ENCODE results near the gene ZNF419.
A peak's percentile ranks its signal among the peaks of the same experiment; 100 is the strongest.
"Not testable (repeated sequence)": the region's sequence is repeated elsewhere in the genome, so short reads cannot be mapped to it uniquely, and the experiment has no call there.

The ZNF419 gene

DNA sequence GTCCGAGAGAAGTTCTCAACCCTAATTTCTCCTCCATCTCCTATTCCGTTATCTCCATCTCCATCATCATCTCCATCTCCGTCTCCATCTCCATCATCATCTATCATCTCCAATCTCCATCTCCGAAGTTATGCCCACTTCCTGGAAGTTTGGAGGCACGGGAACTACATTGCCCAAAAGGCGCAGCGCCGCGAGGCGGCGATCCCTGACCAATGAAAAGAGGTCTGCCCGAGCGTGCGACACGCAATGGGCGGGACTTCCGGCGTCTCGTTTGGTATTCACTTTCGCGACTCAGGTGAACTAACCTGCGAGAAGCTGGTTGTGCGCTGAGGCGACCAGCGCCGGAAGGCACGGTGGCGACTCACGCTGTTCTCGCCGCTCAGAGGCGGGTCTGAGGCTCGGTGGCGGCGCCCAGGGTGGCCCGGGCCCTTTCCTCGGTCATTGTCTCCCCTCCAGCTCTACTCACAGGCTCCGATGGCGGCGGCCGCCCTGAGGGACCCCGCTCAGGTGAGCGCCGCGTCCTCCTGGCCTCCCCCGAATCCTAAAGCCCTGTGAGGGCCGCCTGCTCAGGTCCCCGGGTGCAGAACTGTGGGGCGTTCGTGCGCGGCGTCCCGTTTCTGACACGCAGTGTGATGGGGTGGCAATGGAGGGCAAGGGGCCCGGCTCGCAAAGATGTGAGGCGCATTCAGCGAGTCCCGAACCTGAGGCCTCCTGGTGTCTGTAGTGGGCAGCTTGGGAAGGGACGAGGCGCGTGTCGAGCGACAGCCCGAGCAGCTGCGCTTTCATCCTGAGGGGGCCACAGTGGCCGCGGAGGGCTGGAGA, at the start of gene ZNF419:
Gene ZNF419, plus strand, starts transcription at position 274 of the 822 bp plus-strand sequence. Its CDS starts 201 bp downstream, at position 475.
- DNase-seq: peak; percentile 82

DNA sequence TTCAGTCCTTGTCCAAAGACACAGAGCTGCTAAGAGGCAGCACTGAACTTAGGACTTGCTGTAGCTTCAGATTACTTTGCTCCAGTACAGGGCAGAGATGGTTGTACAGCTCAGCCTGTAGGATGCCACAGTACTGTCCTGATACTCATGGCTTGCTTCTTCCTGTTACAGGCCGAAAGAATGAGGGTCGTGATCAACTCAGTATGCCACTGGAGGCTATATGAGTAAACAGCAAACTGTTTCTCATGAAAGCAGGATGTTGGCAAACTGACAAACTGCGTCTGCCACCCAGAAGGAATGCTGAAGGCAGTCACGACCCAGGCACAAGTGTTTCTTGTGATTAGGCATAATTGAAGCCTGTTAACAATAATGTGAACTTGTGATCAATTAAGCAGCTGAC, 49.6 kb upstream of the ZNF419 start:
- no peak for DNase-seq

DNA sequence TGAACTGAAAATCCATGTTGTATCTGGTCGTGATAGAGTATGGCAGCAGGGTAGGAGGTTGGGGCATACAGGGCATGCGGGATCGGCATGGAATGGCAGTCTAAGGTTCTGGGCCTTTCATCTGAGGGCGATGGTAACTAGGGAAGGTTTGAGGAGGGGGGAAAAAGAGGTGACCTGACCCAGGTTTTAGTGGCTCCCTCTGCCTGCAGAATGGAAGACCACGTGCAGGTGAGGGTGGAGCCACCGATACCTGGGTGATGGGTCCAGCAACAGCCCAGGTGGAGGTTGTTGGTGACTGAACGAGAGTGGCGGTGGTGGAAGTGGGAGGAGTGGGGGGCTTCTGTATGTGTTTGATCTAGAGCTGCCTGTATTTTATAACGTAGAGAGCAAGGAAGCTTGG, 48.6 kb upstream of the ZNF419 start:
- DNase-seq: no peak

DNA sequence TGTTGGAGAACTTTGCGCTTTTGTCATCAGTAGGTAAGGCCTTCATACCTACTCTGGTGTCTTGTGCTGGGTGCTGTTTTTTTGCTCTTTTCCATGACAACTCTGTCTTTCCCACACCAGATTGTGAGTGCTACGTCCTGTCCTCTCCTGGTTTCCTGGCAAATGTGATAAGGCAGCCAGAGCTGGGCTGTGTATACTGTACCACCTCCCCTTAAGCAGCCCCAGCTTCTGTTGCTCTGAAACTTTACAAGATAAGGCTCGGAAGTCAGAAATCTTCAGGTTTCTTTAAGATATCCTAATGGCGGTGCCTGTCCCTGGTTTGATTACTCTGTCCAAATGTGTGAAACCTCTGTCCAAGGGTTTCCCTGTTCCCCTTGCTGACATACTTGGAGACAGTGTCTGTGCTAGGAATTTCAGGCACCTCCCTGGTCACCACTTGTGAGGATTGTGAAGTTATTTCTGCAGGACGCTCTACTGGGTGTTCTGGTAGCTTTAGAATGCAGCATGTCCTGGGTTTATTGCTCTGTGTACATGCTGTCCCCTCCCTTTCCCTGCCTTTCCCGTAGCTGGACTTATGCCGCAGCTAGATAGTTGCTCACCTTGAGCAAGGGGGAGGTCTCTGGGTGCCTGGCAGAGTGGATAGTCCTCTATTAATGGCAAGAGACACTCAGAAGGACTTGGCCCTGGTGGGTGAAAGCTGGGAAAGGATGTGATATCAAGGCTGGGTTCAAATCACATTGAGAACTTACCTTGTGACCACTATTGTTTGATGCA, 45.4 kb upstream of the ZNF419 start:
- DNase-seq: no peak

DNA sequence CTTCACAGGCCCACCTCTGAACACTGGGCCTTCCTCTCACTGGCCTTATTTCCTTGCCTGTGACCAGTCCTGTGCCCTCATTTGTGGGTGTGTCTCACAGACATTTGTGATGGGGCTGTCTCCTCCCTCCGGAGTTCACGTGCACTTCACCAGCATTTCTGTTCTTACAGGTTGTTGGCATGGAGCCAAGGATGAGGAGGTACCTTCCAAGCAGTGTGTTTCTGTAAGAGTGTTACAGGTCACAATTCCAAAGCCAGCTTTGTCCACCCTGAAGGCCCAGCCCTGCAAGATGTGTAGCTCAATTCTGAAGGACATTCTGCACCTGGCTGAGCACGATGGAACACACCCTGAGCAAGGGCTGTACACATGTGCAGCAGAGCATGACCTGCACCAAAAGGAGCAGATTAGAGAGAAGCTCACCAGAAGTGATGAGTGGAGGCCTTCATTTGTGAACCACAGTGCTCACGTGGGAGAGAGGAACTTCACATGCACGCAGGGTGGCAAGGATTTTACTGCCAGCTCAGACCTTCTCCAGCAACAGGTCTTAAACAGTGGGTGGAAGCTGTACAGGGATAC, 44.3 kb upstream of the ZNF419 start:
- DNase-seq: no peak

DNA sequence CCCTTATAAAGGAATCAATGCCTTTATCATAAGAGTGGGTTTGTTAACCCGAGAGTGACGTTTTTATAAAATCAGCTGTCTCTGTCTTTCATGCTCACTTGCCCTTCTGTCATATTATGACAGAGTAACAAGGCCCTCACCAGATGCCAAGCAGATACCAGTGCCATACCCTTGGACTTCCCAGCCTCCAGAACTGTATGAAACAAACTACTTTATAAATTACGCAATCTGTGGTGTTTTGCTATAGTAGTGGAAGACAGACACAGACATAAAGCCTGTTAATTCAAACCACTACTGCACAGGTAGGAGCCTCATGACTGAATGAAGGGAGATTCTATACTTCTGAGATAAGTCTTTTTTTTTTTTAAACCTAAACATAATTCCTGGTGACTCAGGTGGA, 35.2 kb upstream of the ZNF419 start:
- no peak for DNase-seq

DNA sequence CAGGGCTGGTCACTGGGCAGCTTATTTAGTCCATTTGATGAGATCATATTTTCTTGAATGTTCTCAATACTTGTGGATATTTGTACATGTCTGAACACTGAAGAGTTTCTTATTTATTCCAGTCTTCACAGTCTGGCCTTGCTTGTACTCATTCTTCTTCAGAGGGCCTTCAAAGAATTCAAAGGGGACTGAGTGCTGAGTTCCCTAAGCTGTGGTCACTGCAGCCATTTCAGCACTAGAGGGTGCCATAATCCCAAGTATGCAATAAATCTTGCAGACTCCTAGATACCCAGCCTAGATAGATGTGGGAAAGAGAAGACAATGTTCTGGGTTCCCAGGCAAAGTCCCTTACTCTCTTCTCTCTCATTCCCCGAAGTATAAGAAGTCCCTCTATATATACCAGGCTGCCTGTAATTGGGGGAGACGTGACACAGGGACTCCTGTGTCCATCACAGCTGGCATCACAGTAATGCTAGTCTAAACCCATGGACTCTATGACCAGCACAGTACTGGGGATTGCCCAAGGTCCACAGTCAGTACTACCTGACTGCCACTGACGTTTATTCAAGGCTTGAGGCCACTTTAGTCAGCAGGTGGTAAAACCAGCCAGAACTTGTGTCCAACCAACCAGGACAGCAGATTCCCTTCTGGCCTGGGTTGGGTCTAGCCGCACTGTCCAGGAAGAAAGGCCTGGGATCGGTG, 21.7 kb upstream of the ZNF419 start:
- no peak for DNase-seq

DNA sequence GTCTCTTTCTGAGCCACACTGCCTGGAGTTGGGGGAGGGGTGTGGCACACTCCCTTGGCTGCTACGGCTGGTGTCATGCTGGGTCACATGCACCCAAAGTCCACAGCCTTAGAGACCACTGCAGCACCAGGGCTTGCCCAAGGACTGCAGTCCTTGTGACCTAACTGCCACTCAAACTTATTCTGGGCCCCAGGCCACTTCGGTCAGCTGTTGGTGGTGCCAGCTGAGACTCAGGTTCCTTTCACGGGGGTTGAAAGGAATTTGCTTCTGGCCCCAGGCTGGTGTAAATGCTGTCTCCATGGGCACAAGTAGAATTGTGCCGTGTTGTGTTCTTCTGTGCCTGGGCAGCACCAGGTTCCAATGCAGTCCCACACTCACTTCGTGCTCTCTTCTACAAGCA, 21.1 kb upstream of the ZNF419 start:
- no peak for DNase-seq

DNA sequence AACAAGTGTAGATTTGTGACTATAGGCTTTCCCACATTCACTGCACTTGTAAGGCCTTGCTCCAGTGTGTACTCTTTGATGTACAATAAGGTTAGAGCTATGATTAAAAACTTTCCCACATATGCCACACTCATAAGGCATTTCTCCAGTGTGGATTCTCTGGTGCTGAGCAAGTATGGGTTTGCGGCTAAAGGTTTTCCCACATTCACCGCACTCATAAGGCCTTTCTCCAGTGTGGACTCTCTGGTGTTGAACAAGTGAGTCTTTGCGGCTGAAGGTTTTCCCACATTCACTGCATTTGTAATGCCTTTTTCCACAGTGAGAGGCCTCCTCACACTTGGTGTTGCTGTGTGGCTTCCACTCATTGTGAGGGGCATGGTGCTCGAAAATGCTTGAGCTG, 13.9 kb upstream of the ZNF419 start:
- no peak for DNase-seq

DNA sequence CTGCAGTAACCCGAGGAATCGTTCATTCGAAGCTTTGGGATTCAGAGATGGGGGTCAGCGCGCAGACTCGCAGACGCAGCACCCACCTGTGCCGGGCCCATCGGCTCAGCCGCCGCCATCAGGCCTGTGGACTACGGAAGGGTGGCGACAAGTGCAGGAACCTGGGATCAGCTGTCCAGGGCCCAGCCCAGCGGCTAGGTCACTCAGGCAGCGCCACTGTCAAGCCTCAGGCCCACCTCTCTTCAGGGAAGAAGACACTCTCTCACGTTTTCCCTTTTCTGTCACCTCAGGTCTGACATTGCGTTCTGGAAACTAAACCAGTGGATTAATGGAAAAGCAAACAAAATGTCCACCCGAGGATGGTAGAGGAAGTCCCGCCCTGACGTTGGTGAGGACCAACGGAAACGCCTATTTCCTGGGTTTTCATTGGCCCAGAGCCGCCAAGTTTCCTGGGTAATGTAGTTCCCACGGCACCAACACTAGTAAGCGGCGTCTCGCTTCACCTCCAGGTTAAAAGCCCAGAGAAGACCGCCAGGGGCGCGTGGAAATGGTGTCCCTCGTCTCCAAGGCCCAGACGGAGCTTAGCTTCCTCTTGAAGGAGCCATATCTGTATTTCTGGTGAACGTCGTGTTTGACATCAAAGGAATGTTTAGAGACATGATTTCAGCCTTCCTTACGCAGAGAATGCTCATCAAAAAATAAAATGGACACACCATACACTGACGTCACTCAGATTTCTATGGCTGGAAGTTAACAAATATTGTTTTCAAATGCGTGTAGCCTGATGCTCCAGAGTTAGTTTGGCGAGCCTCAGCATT, 10.2 kb upstream of the ZNF419 start, which contains the start of gene ZNF772:
Gene ZNF772, minus strand, starts transcription at position 376 of the 818 bp plus-strand sequence. Its CDS starts 257 bp downstream, at position 119.
- peak; percentile 91 for DNase-seq

DNA sequence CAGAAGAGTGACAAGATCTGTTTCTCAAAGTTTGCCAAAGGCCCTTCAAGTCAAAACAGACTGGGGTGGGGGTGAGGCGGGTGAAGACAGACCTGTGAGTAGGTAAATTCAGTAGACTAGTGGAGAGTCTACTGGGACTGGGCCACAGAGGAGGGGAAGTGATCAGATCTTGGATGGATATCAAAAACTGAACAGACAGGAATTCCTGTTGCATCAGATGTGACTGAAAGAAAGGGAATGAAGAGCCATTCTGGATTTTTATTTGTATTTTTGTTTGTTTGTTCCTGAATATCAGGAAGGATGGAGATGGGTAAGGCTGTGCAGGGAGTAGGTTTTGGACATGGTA, 722 bp downstream of the ZNF419 start:
- not testable (repeated sequence) for DNase-seq

DNA sequence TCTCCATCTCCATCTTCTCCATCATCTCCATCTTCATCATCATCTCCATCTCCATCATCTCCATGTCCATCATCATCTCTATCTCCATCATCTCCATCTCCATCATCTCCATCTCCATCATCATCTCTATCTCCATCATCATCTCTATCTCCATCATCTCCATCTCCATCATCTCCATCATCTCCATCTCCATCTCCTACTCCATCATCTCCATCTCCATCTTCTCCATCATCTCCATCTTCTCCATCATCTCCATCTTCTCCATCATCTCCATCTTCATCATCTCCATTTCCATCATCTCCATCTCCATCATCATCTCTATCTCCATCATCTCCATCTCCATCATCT, 11.8 kb downstream of the ZNF419 start:
- not testable (repeated sequence) for DNase-seq

DNA sequence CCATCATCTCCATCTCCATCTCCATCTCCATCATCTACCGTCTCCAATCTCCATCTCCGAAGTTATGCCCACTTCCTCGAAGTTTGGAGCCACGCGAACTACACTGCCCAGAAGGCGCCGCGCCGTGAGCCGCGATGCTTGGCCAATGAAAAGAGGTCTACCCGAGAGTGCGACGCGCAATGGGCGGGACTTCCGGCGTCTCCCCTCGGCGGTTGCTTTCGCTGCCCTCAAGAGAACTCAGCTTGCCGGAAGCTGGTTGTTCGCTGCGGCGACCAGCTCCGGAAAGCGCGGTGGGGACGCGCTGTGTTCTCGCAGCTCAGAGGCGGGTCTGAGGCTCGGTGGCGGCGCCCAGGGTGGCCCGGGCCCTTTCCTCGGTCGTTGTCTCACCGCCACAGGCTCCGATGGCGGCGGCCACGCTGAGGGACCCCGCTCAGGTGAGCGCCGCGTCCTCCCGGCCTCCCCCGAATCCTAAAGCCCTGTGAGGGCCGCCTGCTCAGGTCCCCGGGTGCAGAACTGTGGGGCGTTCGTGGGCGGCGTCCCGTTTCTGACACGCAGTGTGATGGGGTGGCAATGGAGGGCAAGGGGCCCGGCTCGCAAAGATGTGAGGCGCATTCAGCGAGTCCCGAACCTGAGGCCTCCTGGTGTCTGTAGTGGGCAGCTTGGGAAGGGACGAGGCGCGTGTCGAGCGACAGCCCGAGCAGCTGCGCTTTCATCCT, 12.3 kb downstream of the ZNF419 start, which contains the start of gene ZNF773:
Gene ZNF773, plus strand, starts transcription at position 259 of the 716 bp plus-strand sequence. Its CDS starts 143 bp downstream, at position 402.
- DNase-seq: peak; percentile 83

DNA sequence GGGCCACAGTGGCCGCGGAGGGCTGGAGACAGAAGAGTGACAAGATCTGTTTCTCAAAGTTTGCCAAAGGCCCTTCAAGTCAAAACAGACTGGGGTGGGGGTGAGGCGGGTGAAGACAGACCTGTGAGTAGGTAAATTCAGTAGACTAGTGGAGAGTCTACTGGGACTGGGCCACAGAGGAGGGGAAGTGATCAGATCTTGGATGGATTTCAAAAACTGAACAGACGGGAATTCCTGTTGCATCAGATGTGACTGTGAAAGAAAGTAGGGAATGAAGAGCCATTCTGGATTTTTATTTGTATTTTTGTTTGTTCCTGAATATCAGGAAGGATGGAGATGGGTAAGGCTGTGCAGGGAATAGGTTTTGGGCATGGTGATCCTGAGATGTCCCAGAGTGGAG, 12.8 kb downstream of the ZNF419 start:
- DNase-seq: not testable (repeated sequence)

DNA sequence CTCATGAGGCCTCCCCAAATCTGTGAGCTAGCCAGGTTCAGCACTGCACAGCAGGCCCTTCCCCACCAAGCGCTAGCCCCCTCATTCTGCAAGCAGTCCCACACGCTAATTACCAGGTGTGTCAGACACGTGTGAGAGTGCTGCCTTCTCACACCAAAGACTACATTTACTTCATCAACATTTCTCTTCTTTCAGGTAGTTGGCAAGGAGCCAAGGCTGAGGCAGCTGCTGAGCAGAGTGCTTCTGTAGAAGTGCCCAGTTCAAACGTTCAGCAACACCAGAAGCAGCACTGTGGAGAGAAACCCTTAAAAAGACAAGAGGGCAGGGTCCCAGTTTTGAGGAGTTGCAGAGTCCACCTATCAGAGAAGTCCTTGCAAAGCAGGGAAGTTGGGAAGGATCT, 18.6 kb downstream of the ZNF419 start:
- no peak for DNase-seq

DNA sequence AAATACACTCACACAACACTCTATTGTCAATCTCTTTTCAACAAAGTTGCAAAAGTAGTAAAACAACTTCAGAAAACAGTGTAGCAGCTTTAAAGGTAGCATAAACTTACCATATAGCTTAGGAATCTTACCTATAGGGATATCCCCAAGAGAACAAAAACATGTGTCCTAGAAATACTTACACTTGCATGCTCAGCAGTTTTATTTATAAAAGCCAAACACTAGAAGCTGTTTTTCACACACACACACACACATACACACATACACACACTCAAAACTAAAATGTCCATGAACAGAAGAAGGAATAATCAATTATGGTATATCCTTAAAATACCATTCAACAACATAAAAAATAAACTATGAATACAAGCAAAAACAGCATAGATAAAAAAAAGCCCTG, 23.9 kb downstream of the ZNF419 start:
- no peak for DNase-seq

DNA sequence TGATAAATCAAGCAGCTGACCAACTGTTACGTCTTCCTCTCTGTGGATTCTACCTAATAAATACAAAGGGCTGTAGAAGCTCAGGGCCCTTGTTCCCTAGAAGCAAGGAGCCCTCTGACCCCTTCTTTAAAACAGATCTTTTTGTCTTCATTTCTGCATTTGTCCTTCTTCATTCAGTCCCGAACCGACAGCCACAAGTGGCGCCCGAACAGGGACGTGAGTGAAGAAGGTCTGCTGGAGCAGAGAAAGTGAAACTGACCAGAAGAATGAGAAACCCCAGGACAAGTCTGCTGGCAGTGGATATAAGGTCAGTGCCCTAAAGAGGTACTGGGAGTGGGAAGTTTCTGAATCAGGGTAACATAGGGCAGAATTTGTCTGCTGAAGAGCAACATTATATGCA, 25.3 kb downstream of the ZNF419 start:
- DNase-seq: no peak

DNA sequence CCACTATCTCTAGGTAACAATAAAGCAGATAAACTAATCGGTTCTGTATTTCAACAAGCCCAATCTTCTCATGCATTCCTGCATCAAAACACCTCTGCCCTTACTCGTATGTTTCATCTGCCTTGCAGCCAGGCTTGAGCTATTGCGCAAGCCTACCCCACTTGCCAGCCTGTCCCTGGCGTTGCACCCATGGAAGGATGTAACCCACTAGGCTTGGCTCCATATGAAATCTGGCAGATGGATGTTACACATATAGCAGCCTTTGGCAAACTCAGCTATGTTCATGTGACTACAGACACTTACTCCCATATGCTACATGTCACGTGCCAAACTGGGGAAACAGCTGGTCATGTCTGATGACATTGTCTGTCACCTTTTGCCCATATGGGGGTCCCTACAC, 27.7 kb downstream of the ZNF419 start:
- no peak for DNase-seq

DNA sequence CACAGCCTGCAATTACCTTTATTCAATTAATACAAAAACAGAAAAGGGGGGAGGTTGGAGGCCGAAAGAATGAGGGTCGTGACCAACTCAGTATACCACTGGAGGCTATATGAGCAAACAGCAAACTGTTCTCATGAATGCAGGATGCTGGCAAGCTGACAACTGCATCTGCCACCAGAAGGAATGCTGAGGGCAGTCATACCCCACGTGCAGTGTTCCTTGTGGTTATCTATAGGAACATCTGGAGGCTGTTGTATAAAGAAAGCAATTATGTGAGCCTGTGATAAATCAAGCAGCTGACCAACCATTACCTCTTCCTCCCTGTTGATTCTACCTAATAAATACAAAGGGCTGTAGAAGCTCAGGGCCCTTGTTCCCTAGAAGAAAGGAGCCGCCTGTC, 30.5 kb downstream of the ZNF419 start:
- DNase-seq: not testable (repeated sequence)

DNA sequence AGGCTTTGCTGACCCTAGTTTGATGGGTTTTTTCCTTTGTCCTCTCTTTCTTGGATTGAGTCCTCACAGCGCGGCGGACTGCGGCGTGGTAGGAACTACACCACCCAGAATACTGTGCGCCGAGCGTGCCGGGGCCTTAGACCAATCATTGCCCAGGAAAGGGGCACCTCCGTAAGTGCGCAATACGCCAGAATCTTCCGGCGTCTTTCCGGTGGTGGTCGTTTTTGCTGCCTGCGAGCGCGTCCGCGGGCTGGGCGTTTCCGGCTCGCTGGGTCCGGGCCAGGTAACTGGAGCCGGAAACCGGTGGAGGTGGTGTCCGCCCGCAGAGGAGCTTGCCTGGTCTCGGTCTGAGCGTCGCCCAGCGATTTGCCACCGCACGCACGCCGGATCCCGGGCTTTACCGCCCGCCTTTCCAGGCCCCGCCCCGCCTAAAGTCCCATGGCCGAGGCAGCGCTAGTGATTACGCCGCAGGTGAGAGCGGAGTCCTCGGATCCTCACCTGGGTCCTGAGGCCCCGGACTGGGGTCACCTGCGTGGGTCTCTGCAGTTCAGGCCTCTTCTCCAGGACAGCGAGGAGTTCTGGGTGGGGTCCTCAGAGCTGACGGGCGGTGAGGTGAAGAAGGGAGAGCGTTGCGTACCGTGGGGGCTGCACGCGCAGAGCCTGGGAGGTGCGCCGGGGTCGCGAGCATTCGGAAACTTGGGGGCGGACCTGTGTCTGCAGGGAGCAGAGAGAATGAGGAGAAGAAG, 39.8 kb downstream of the ZNF419 start, which contains the start of gene ZNF549:
Gene ZNF549, plus strand, starts transcription at position 221 of the 746 bp plus-strand sequence. Its CDS starts 218 bp downstream, at position 439.
- peak; percentile 84 for DNase-seq

Measured in NCI-H510A treated with DMSO at 0.1 percent for 48 hours (cell line).